Neural cell (in vitro differentiated cells): ENCODE results near the gene SLC15A4.

Experiments used
- MXI1 ChIP-seq: fragments of 450-650 bp; conservative IDR thresholded peaks from 2 replicates; pipeline ENCODE4 v1.6.1; 2014; ENCODE audit warnings: antibody characterized with exemption, mild to moderate bottlenecking; ENCODE audit not compliant: poor library complexity, severe bottlenecking
- POLR2AphosphoS5 ChIP-seq: IDR thresholded peaks from 2 replicates; pipeline ENCODE4 v1.6.1; 2012
- SMC3 ChIP-seq: fragments of 450-650 bp; conservative IDR thresholded peaks from 2 replicates; pipeline ENCODE4 v1.6.1; 2014; ENCODE audit warnings: antibody characterized with exemption, mild to moderate bottlenecking, moderate library complexity; ENCODE audit not compliant: poor library complexity
- TAF1 ChIP-seq: IDR thresholded peaks from 2 replicates; pipeline ENCODE4 v1.6.1; 2012; ENCODE audit warnings: low read depth
- TF ChIP-seq, protein P1 (sequence below): fragments of 450-650 bp; IDR thresholded peaks from 2 replicates; pipeline ENCODE4 v1.5.1; 2014; ENCODE audit warnings: antibody characterized with exemption, mild to moderate bottlenecking, moderate library complexity; ENCODE audit not compliant: poor library complexity, severe bottlenecking
- TF ChIP-seq, protein P2 (sequence below): IDR thresholded peaks from 2 replicates; pipeline ENCODE4 v1.6.1; 2012; ENCODE audit warnings: borderline replicate concordance

DNA sequence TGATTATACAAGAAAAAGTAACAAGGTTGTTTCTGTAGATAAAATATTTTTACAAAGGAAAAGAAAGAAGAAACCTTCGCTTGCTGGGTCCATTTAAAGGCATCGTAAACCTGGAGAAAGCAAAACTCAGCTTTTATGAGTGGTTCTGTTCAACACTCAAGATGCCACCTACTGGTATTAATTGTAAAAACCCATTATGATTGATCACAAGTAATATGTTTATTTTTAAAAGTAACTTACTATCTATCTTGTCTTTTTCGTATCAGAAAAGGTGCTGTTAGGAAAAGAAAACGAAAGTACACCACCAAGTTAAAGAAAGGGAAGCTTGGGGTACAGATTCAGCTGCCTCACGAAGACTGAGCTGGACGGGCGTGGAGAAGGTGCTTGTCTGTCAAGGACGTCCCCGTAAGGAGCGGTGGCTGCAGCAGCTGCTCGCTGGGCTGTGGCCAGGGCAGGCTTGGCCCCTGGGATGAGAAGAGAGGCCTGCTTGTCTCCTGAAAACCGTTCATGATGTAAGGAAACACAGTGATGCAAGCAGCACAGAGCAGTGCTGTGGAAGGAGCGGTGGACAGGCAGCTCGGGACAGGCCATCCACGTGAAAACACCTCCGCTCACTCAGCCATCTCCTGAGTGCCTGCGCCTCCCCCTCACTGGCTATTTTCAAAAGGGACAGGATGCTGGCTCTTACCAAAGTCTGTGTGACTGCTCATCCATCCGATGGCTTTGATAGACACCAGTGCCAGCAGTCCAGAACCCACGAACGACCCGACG, 25.0 kb downstream of the SLC15A4 start:
- TF ChIP-seq, protein P1, sequence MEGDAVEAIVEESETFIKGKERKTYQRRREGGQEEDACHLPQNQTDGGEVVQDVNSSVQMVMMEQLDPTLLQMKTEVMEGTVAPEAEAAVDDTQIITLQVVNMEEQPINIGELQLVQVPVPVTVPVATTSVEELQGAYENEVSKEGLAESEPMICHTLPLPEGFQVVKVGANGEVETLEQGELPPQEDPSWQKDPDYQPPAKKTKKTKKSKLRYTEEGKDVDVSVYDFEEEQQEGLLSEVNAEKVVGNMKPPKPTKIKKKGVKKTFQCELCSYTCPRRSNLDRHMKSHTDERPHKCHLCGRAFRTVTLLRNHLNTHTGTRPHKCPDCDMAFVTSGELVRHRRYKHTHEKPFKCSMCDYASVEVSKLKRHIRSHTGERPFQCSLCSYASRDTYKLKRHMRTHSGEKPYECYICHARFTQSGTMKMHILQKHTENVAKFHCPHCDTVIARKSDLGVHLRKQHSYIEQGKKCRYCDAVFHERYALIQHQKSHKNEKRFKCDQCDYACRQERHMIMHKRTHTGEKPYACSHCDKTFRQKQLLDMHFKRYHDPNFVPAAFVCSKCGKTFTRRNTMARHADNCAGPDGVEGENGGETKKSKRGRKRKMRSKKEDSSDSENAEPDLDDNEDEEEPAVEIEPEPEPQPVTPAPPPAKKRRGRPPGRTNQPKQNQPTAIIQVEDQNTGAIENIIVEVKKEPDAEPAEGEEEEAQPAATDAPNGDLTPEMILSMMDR: peak; percentile 55
- TF ChIP-seq SMC3 (peak; percentile 68), TAF1 (no peak), MXI1 (no peak), POLR2AphosphoS5 (no peak)
- TF ChIP-seq, protein P2, sequence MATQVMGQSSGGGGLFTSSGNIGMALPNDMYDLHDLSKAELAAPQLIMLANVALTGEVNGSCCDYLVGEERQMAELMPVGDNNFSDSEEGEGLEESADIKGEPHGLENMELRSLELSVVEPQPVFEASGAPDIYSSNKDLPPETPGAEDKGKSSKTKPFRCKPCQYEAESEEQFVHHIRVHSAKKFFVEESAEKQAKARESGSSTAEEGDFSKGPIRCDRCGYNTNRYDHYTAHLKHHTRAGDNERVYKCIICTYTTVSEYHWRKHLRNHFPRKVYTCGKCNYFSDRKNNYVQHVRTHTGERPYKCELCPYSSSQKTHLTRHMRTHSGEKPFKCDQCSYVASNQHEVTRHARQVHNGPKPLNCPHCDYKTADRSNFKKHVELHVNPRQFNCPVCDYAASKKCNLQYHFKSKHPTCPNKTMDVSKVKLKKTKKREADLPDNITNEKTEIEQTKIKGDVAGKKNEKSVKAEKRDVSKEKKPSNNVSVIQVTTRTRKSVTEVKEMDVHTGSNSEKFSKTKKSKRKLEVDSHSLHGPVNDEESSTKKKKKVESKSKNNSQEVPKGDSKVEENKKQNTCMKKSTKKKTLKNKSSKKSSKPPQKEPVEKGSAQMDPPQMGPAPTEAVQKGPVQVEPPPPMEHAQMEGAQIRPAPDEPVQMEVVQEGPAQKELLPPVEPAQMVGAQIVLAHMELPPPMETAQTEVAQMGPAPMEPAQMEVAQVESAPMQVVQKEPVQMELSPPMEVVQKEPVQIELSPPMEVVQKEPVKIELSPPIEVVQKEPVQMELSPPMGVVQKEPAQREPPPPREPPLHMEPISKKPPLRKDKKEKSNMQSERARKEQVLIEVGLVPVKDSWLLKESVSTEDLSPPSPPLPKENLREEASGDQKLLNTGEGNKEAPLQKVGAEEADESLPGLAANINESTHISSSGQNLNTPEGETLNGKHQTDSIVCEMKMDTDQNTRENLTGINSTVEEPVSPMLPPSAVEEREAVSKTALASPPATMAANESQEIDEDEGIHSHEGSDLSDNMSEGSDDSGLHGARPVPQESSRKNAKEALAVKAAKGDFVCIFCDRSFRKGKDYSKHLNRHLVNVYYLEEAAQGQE: no peak
